ENCODE results near the gene MYH6. TPM values are rescaled to one million over a fixed set of nuclear protein-coding genes. Genes with fewer than 3 reads are reported as not detected.

The MYH6 gene
- total RNA-seq, 1 experiment from 2014 or later, result 0.07 TPM

DNA sequence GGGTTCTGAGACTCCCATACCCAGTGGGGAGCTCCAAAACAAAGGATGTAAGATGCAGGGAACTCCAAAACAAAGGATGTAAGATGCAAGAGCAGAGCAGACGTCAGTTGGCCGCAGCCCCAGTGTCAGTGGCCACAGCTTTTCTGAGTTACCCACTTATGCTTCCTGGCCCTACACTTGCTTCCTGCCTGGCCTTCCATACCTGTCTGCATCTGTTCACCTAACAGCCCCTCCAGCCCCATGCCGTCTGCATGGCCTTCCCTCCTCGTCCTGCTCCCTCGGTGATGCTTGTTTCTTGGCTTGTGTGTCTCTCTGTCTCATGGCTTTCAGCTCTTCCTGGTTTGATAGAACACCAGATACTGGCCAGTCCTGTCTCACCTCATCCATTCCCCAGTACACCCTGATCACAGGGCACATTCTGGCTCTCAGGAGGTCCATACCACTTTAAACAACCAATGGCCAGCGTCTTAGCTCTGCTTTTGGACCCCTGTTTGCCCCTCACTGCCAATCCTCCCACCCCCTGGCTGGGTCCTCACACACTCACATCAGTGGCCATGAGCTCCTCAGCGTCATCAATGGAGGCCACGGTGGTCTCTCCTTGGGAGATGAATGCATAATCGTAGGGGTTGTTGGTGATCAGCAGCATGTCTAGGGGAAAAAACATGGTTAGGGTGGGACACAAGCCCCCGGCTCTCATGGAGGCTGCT, 22.1 kb upstream of the MYH6 start:
- Histone ChIP-seq H3K56ac (ENCODE audit: insufficient read length, low read depth, low read length) (no peak overlapping the region), H3K9ac (ENCODE audit: extremely low read depth, insufficient read length, low read length) (no peak overlapping the region)
- TF ChIP-seq, protein P1, sequence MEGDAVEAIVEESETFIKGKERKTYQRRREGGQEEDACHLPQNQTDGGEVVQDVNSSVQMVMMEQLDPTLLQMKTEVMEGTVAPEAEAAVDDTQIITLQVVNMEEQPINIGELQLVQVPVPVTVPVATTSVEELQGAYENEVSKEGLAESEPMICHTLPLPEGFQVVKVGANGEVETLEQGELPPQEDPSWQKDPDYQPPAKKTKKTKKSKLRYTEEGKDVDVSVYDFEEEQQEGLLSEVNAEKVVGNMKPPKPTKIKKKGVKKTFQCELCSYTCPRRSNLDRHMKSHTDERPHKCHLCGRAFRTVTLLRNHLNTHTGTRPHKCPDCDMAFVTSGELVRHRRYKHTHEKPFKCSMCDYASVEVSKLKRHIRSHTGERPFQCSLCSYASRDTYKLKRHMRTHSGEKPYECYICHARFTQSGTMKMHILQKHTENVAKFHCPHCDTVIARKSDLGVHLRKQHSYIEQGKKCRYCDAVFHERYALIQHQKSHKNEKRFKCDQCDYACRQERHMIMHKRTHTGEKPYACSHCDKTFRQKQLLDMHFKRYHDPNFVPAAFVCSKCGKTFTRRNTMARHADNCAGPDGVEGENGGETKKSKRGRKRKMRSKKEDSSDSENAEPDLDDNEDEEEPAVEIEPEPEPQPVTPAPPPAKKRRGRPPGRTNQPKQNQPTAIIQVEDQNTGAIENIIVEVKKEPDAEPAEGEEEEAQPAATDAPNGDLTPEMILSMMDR (conservative IDR thresholded peaks at IDR 0.05), result no peak

More for the DNA sequence above, 22.1 kb upstream of the MYH6 start:
- WGBS (ENCODE audit: extremely low coverage, insufficient read length, low lambda C conversion rate), result no CpG with 5 or more reads among the region's 10 CpGs
- Histone ChIP-seq H4K20me1 (ENCODE audit: control insufficient read depth, insufficient read depth, insufficient read length) (no peaks in the 10 kb centered on the region), H2BK12ac (ENCODE audit: insufficient read length, low read depth, low read length) (no peak overlapping the region), H3K23ac (ENCODE audit: insufficient read length, low read depth, low read length) (no peak overlapping the region), H4K5ac (ENCODE audit: insufficient read length, low read depth, low read length) (no peak overlapping the region), H2BK5ac (ENCODE audit: insufficient read length, low read length) (no peak overlapping the region), H4K8ac (replicated peaks; ENCODE audit: insufficient read length, low read depth, low read length) (no peak overlapping the region), H2AFZ (ENCODE audit: low read length) (no peak overlapping the region), H3K18ac (ENCODE audit: insufficient read length, low read depth, low read length) (no peak overlapping the region), H2BK15ac (ENCODE audit: low read depth, low read length) (no peak overlapping the region), H3K79me1 (ENCODE audit: insufficient read depth, low read depth, low read length, poor library complexity, severe bottlenecking) (no peaks in the 10 kb centered on the region), H2BK120ac (ENCODE audit: low read depth, low read length, poor library complexity, severe bottlenecking) (no peak overlapping the region), H4K91ac (ENCODE audit: insufficient read length, low read depth, low read length) (no peak overlapping the region), H3K23me2 (ENCODE audit: insufficient read length, low read depth, low read length, poor library complexity, severe bottlenecking) (peaks cover 2% of the 10 kb centered on the region), H3K4ac (ENCODE audit: low read depth, low read length) (no peak overlapping the region), H3K4me1 (ENCODE audit: insufficient read depth, low read length) (no peaks in the 10 kb centered on the region; the same call in 1 of the 2 replicates), H2BK20ac (ENCODE audit: low read depth, low read length, poor library complexity, severe bottlenecking) (no peak overlapping the region), H3T11ph (ENCODE audit: low read length) (no peak overlapping the region), H2AK5ac (ENCODE audit: insufficient read length, low read length) (no peak overlapping the region), H3K14ac (ENCODE audit: insufficient read depth, low read length) (no peak overlapping the region), H3K27ac (ENCODE audit: insufficient read length, low read depth, low read length) (no peak overlapping the region), H3K27me3 (ENCODE audit: insufficient read depth, low read length) (no peaks in the 10 kb centered on the region), H3K9me3 (ENCODE audit: control insufficient read depth, low read depth, low read length) (no peaks in the 10 kb centered on the region), H3K79me2 (ENCODE audit: insufficient read depth, low read length) (no peaks in the 10 kb centered on the region), H3K4me2 (ENCODE audit: insufficient read depth, insufficient read length, low read length) (no peak overlapping the region)
- H3K9me3 Mint-ChIP-seq, result no peaks in the 10 kb centered on the region; a peak in 1 of 5 replicates
- no peak overlapping the region for H3K4me3 Mint-ChIP-seq
- no peaks in the 10 kb centered on the region for H3K36me3 Mint-ChIP-seq (ENCODE audit: insufficient read depth in 1 of 3, low read depth in 3 of 3)
- no peak for DNase-seq
- peaks cover 16% of the 10 kb centered on the region in 2 experiments; a peak in 3 of 4 replicates for H3K4me1 Mint-ChIP-seq
- no peak overlapping the region; a peak in 1 of 7 replicates for H3K27ac Mint-ChIP-seq
- H3K27me3 Mint-ChIP-seq (ENCODE audit: low read depth), result peaks cover 59% of the 10 kb centered on the region
